ENCODE results near the gene PPM1E. TPM values are rescaled to one million over a fixed set of nuclear protein-coding genes. Genes with fewer than 3 reads are reported as not detected.
"Not testable (repeated sequence)": the region's sequence is repeated elsewhere in the genome, so short reads cannot be mapped to it uniquely, and the experiment has no call there.

PPM1E gene
- total and polyA plus RNA-seq, 11 donors = 0.20 to 4.0 (median 0.50) TPM

DNA sequence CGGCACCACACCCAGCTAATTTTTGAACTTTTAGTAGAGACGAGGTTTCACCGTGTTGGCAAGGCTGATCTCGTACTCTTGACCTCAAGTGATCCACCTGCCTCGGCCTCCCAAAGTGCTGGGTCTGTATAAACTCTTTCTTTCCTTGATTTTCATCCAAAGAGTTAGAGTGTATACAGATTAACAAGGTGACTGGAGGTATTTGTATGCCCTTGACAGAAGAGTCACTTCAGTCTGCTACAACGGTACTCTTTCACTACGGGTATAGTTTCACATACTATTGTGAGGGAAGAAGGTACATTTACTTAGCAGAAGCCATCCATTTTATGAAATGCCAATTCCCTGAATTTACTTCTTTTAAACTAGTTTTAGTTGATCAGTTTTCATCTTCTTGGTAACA, 32.5 kb downstream of the PPM1E start:
- Histone ChIP-seq H3K4me1 (peaks cover 0 to 10% (median 0%) of the 10 kb centered on the region in 12 donors), H3K36me3 (no peaks in the 10 kb centered on the region), H3K27me3 (peaks cover 0 to 3% (median 0%) of the 10 kb centered on the region in 9 donors), H3K4me3 (no peak overlapping the region), H3K9me3 (no peaks in the 10 kb centered on the region), H3K27ac (no peak overlapping the region)
- DNase-seq = no peak
- WGBS, 4 donors = 83 to 89% (median 85%) methylated on average over 7 of the region's 7 CpGs
- TF ChIP-seq, protein P1, sequence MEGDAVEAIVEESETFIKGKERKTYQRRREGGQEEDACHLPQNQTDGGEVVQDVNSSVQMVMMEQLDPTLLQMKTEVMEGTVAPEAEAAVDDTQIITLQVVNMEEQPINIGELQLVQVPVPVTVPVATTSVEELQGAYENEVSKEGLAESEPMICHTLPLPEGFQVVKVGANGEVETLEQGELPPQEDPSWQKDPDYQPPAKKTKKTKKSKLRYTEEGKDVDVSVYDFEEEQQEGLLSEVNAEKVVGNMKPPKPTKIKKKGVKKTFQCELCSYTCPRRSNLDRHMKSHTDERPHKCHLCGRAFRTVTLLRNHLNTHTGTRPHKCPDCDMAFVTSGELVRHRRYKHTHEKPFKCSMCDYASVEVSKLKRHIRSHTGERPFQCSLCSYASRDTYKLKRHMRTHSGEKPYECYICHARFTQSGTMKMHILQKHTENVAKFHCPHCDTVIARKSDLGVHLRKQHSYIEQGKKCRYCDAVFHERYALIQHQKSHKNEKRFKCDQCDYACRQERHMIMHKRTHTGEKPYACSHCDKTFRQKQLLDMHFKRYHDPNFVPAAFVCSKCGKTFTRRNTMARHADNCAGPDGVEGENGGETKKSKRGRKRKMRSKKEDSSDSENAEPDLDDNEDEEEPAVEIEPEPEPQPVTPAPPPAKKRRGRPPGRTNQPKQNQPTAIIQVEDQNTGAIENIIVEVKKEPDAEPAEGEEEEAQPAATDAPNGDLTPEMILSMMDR (IDR thresholded peaks at IDR 0.05) = no peak
- TF ChIP-seq POLR2A (IDR thresholded peaks at IDR 0.05) = no peak
- no peak for ATAC-seq
- intact Hi-C loops (cut with DNase I) = no loop called here

DNA sequence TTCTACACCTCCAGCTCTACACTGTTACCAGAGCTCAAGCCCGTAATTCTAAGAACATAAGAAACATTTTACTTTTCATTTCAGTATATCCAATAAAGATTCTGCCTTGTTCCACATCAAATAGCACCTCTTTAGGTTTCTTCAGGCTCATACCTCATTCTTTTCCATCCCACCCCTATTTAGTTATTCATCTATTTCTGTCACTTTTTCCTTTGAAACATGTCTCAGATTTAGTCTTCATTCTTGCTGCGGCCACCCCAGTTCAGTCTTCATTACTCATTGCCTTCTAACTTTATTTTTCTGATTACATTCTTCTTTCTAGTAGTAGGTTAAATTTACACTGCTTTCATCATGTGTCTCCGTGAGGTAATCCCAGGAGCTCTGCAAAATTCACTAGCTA, 33.5 kb downstream of the PPM1E start:
- no peak for DNase-seq
- H3K36me3 ChIP-seq = no peaks in the 10 kb centered on the region
- intact Hi-C loops (cut with DNase I) = no loop called here
- ATAC-seq = no peak
- TF ChIP-seq, protein P1 (IDR thresholded peaks at IDR 0.05) = no peak
- 84 to 91% (median 87%) methylated on average over 3 of the region's 3 CpGs for WGBS, 4 donors
- H3K4me3 ChIP-seq = no peak overlapping the region
- H3K9me3 ChIP-seq = no peaks in the 10 kb centered on the region
- peaks cover 0 to 3% (median 0%) of the 10 kb centered on the region in 9 donors for H3K27me3 ChIP-seq
- H3K4me1 ChIP-seq = peaks cover 0 to 10% (median 0%) of the 10 kb centered on the region in 12 donors
- H3K27ac ChIP-seq = no peak overlapping the region

DNA sequence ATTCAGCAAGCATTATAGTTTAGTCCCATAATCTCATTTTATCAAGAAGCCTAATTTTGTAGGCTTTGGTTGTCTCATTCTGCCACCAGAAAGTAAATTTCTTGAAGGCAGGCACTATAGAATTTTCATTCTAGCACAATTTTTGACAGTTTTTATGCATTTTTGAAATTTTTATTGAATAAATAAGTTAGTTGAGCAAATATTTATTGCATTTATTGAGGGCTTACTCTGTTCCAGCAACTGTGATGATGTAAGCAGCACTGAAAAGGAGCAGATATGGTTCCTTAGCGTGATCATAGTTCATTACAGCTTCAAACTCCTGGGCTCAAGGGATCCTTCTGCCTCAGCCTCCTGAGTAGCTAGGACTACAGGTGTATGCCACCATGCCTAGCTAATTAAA, 34.2 kb downstream of the PPM1E start:
- peaks cover 0 to 10% (median 0%) of the 10 kb centered on the region in 12 donors for H3K4me1 ChIP-seq
- no peak overlapping the region for H3K27ac ChIP-seq
- intact Hi-C loops (cut with DNase I) = no loop called here
- no peaks in the 10 kb centered on the region for H3K36me3 ChIP-seq
- H3K27me3 ChIP-seq = peaks cover 0 to 3% (median 0%) of the 10 kb centered on the region in 9 donors
- TF ChIP-seq, protein P1 (IDR thresholded peaks at IDR 0.05) = no peak
- TF ChIP-seq POLR2A (IDR thresholded peaks at IDR 0.05) = no peak
- DNase-seq (no peak), ATAC-seq (no peak)
- no peaks in the 10 kb centered on the region for H3K9me3 ChIP-seq
- H3K4me3 ChIP-seq = no peak overlapping the region
- WGBS, 4 donors = 74 to 89% (median 79%) methylated on average over 1 of the region's 1 CpG

DNA sequence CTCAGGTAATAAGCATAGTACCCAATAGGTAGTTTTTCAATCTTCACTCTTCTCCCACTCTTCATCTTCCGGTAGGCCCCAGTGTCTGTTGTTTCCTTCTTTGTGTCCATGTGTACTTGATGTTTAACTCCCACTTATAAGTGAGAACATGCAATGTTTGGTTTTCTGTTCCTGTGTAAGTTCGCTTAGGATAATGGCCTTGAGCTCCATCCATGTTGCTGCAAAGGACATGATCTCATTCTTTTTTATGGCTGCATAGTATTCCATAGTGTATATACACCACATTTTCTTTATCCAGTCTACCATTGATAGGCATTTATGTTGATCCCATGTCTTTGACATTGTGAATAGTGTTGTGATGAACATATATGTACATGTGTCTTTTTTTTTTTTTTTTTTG, 38.9 kb downstream of the PPM1E start:
- H3K27me3 ChIP-seq; intact Hi-C loops (cut with DNase I); H3K4me3 ChIP-seq; H3K27ac ChIP-seq; H3K36me3 ChIP-seq; DNase-seq; H3K4me1 ChIP-seq; ATAC-seq; H3K9me3 ChIP-seq: not testable (repeated sequence)
- 88 to 93% (median 88%) methylated on average over 2 of the region's 2 CpGs for WGBS, 4 donors

DNA sequence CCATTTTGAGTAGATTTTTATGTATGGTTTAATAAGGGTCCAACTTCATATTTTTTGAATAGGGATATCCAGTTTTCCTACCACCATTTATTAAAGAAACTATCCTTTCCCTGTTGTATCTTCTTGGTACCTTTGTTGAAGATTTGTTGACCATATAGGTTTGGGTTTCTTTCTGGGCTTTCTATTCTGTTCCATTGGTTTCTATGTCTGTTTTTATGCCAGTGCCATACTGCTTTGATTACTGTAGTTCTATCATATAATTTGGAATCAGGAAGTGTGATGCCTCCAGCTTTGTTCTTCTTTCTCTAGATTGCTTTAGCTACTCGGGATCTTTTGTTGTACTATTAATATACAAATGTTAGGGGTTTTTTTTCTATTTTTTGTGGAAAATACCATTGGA, 46.5 kb downstream of the PPM1E start:
- WGBS, 4 donors = 75 to 84% (median 76%) methylated on average over 1 of the region's 1 CpG
- ATAC-seq (no peak), DNase-seq (no peak)
- H3K27me3 ChIP-seq = peaks cover 0 to 3% (median 0%) of the 10 kb centered on the region in 9 donors
- TF ChIP-seq POLR2A (IDR thresholded peaks at IDR 0.05) = no peak
- TF ChIP-seq, protein P1 (IDR thresholded peaks at IDR 0.05) = no peak
- intact Hi-C loops (cut with DNase I) = no loop called here
- no peak overlapping the region for H3K4me3 ChIP-seq
- no peaks in the 10 kb centered on the region for H3K4me1 ChIP-seq
- H3K27ac ChIP-seq = no peak overlapping the region
- H3K9me3 ChIP-seq = peaks cover 0 to 8% (median 0%) of the 10 kb centered on the region in 12 donors
- H3K36me3 ChIP-seq = no peaks in the 10 kb centered on the region

Measured in heart left ventricle (tissue), 16 donors.